Measurements from ENCODE around the gene SERINC2. TPM values are rescaled to one million over a fixed set of nuclear protein-coding genes. Genes with fewer than 3 reads are reported as not detected.

SERINC2 gene
- total RNA-seq, 1 experiment from 2014 or later, result 26.0 TPM

- TF ChIP-seq ZBTB43 (CRISPR knock-in tag; IDR thresholded peaks at IDR 0.05) (no peak), STAT6 (CRISPR knock-in tag; conservative IDR thresholded peaks at IDR 0.05; ENCODE audit: low read depth) (no peak), NFE2L1 (CRISPR knock-in tag; IDR thresholded peaks at IDR 0.05) (no peak), EMX1 (CRISPR knock-in tag; IDR thresholded peaks at IDR 0.05) (no peak), ZNF121 (CRISPR knock-in tag; IDR thresholded peaks at IDR 0.05) (no peak), JUN (CRISPR knock-in tag; IDR thresholded peaks at IDR 0.05) (no peak), ARID4B (CRISPR knock-in tag; IDR thresholded peaks at IDR 0.05; ENCODE audit: borderline replicate concordance) (no peak), PREB (CRISPR knock-in tag; IDR thresholded peaks at IDR 0.05; ENCODE audit: borderline replicate concordance) (no peak), NR3C1 (CRISPR knock-in tag; conservative IDR thresholded peaks at IDR 0.05; ENCODE audit: low read depth) (no peak), ZNF423 (CRISPR knock-in tag; IDR thresholded peaks at IDR 0.05) (no peak)
- Mint-ChIP-seq H3K27ac (no peak overlapping the region), H3K4me1 (peaks cover 42% of the 10 kb centered on the region), H3K4me3 (no peak overlapping the region), H3K36me3 (no peaks in the 10 kb centered on the region), H3K27me3 (ENCODE audit: low read depth) (no peaks in the 10 kb centered on the region), H3K9me3 (no peaks in the 10 kb centered on the region)
- ChIA-PET POLR2A (no interaction called here), CTCF (interaction anchor here (1.0 to 9.0 kb wide), 4 partner anchors 23 to 233 kb away, joined by 3 to 225 read pairs (median 6); partner anchors contain the start of gene HCRTR1)
- ATAC-seq, result no peak
- DNase-seq (ENCODE audit: low spot score), result no peak
Observed at GRCh38 chr1:31418626-31419323, 5.8 kb downstream of the SERINC2 start.

- ATAC-seq, result no peak
Observed at GRCh38 chr1:31420716-31421115, 7.7 kb downstream of the SERINC2 start.

More at GRCh38 chr1:31420716-31421115, 7.7 kb downstream of the SERINC2 start:
- H3K4me1 Mint-ChIP-seq, result peaks cover 25% of the 10 kb centered on the region
- TF ChIP-seq AFF4 (CRISPR knock-in tag; IDR thresholded peaks at IDR 0.05; ENCODE audit: borderline replicate concordance) (no peak), FOXP1 (CRISPR knock-in tag; IDR thresholded peaks at IDR 0.05; ENCODE audit: borderline replicate concordance) (no peak), ZNF532 (CRISPR knock-in tag; IDR thresholded peaks at IDR 0.05; ENCODE audit: borderline replicate concordance) (no peak), JAZF1 (CRISPR knock-in tag; IDR thresholded peaks at IDR 0.05) (no peak)
- CTCF ChIA-PET, result interaction anchor here (0.6 to 9.0 kb wide), 13 partner anchors 9 to 237 kb away, joined by 3 to 225 read pairs (median 10); partner anchors contain the start of gene FABP3
- H3K27ac Mint-ChIP-seq, result no peak overlapping the region
- H3K9me3 Mint-ChIP-seq, result no peaks in the 10 kb centered on the region
- no peaks in the 10 kb centered on the region for H3K27me3 Mint-ChIP-seq (ENCODE audit: low read depth)
- H3K4me3 Mint-ChIP-seq, result no peak overlapping the region
- POLR2A ChIA-PET, result interaction anchor here (0.9 to 2.0 kb wide), 2 partner anchors 47 to 122 kb away, joined by 3 to 5 read pairs; no protein-coding TSS in a partner anchor
- H3K36me3 Mint-ChIP-seq, result no peaks in the 10 kb centered on the region
- no peak for DNase-seq (ENCODE audit: low spot score)
